ENCODE data around the gene LHFPL3. TPM values are rescaled to one million over a fixed set of nuclear protein-coding genes. Genes with fewer than 3 reads are reported as not detected.

The LHFPL3 gene
- total and polyA plus RNA-seq, 2 experiments from 2014 or later = 0.24 TPM; not detected in 1

- no peak overlapping the region for H3K4me3 ChIP-seq
- ATAC-seq (no peak), DNase-seq (ENCODE audit: low spot score) (no peak)
- no peaks in the 10 kb centered on the region for H4K20me1 ChIP-seq (replicated peaks; ENCODE audit: insufficient read depth)
- peaks cover 30% of the 10 kb centered on the region for H3K4me1 Mint-ChIP-seq
- peaks cover 3% of the 10 kb centered on the region; the same call in 1 of the 3 replicates for H3K9me3 Mint-ChIP-seq
- H3K4me1 ChIP-seq (ENCODE audit: insufficient read depth) = no peaks in the 10 kb centered on the region; the same call in 1 of the 2 replicates
- no peak overlapping the region for H3K27ac Mint-ChIP-seq
- H3K4me3 Mint-ChIP-seq = no peak overlapping the region
- no peaks in the 10 kb centered on the region for H3F3A ChIP-seq (replicated peaks; ENCODE audit: low read depth)
- H3K27ac ChIP-seq (ENCODE audit: low read depth) = no peak overlapping the region
- H3K9me2 ChIP-seq (ENCODE audit: insufficient read depth) = no peaks in the 10 kb centered on the region
- H3K36me3 ChIP-seq (ENCODE audit: insufficient read depth) = no peaks in the 10 kb centered on the region
- H3K27me3 ChIP-seq (ENCODE audit: insufficient read depth) = no peaks in the 10 kb centered on the region
- H3K36me3 Mint-ChIP-seq (ENCODE audit: low read depth) = no peaks in the 10 kb centered on the region
- no peak overlapping the region for H3K4me2 ChIP-seq
- peaks cover 4% of the 10 kb centered on the region for H3K27me3 Mint-ChIP-seq (ENCODE audit: insufficient read depth, low read depth, poor library complexity)
- H2AFZ ChIP-seq = no peak overlapping the region; the same call in 1 of the 2 replicates
- H3K79me2 ChIP-seq (replicated peaks; ENCODE audit: insufficient read depth) = no peaks in the 10 kb centered on the region
- no peak for TF ChIP-seq ETS1 (IDR thresholded peaks at IDR 0.05)
- no peak for TF ChIP-seq CREB1 (CRISPR knock-in tag; IDR thresholded peaks at IDR 0.05; ENCODE audit: low read depth)
- TF ChIP-seq REST (IDR thresholded peaks at IDR 0.05; ENCODE audit: unreplicated experiment) = no peak
- no peak for TF ChIP-seq ZNF331 (CRISPR knock-in tag; IDR thresholded peaks at IDR 0.05; ENCODE audit: low read depth)
- no peak for TF ChIP-seq NANOG (IDR thresholded peaks at IDR 0.05; ENCODE audit: borderline replicate concordance)
These were observed 445.4 kb downstream of the LHFPL3 start for GRCh38 chr7:104773796-104774195.

- Histone ChIP-seq H3K36me3 (ENCODE audit: insufficient read depth) (no peaks in the 10 kb centered on the region), H2AFZ (no peak overlapping the region), H3F3A (replicated peaks; ENCODE audit: low read depth) (no peaks in the 10 kb centered on the region), H3K9me2 (ENCODE audit: insufficient read depth) (0 out of 2 replicates have a peak, but pooled peaks cover 3% of the 10 kb centered on the region), H3K4me2 (no peak overlapping the region), H3K79me2 (replicated peaks; ENCODE audit: insufficient read depth) (no peaks in the 10 kb centered on the region), H3K27me3 (ENCODE audit: insufficient read depth) (no peaks in the 10 kb centered on the region), H4K20me1 (replicated peaks; ENCODE audit: insufficient read depth) (no peaks in the 10 kb centered on the region), H3K4me3 (no peak overlapping the region), H3K27ac (ENCODE audit: low read depth) (no peak overlapping the region), H3K4me1 (ENCODE audit: insufficient read depth) (no peaks in the 10 kb centered on the region; the same call in 1 of the 2 replicates)
- Mint-ChIP-seq H3K4me3 (no peak overlapping the region), H3K27me3 (ENCODE audit: insufficient read depth, low read depth, poor library complexity) (peaks cover 3% of the 10 kb centered on the region), H3K4me1 (peaks cover 30% of the 10 kb centered on the region), H3K9me3 (no peaks in the 10 kb centered on the region), H3K27ac (no peak overlapping the region), H3K36me3 (ENCODE audit: low read depth) (no peaks in the 10 kb centered on the region)
- no peak for ATAC-seq
- DNase-seq (ENCODE audit: low spot score) = no peak
- TF ChIP-seq ZNF114 (CRISPR knock-in tag; IDR thresholded peaks at IDR 0.05) (no peak), CTCF (conservative IDR thresholded peaks at IDR 0.05; ENCODE audit: low read depth in 2 of 2) (no peak), POLR2AphosphoS5 (IDR thresholded peaks at IDR 0.05; ENCODE audit: low read depth) (no peak), JUNB (IDR thresholded peaks at IDR 0.05; ENCODE audit: unreplicated experiment) (no peak), ETS1 (IDR thresholded peaks at IDR 0.05) (no peak), EZH2 (IDR thresholded peaks at IDR 0.05; ENCODE audit: low read depth, unreplicated experiment) (no peak)
These were observed 447.1 kb downstream of the LHFPL3 start for GRCh38 chr7:104775531-104775930.
